GM23338 (cell line): ENCODE results near the gene MCU. TPM values are rescaled to one million over a fixed set of nuclear protein-coding genes. Genes with fewer than 3 reads are reported as not detected.

Source experiments
- ATAC-seq: fragments of 200-7000 bp; cut with Tn5 transposase; 3 replicates; pipeline ENCODE4 v1.9.1; 2020
- DNase-seq: peaks from one replicate; pipeline ENCODE4 v3.0.0-alpha.2; 2015; ENCODE audit warnings: low spot score
- H2AFZ ChIP-seq: fragments of 200-600 bp; sonication (generic); 2 replicates; pipeline ENCODE4 v1.8.0; 2016; ENCODE audit warnings: antibody characterized with exemption, mild to moderate bottlenecking, moderate library complexity
- H3F3A ChIP-seq: fragments of 200-600 bp; sonication (generic); replicated peaks from 2 replicates; pipeline ENCODE4 v1.8.0; 2017; ENCODE audit warnings: antibody characterized with exemption, mixed run types, low read depth
- H3K27ac ChIP-seq: fragments of 200-600 bp; sonication (generic); 2 replicates; pipeline ENCODE4 v1.6.1; 2016; ENCODE audit warnings: low read depth
- H3K27me3 ChIP-seq: fragments of 200-600 bp; sonication (generic); 2 replicates; pipeline ENCODE4 v1.8.0; 2016; ENCODE audit warnings: mild to moderate bottlenecking, mixed run types, moderate library complexity; ENCODE audit not compliant: insufficient read depth
- H3K36me3 ChIP-seq: fragments of 200-600 bp; sonication (generic); 2 replicates; pipeline ENCODE4 v1.8.0; 2016; ENCODE audit warnings: mild to moderate bottlenecking; ENCODE audit not compliant: insufficient read depth
- H3K4me1 ChIP-seq: fragments of 200-600 bp; sonication (generic); 2 replicates; pipeline ENCODE4 v1.8.0; 2016; ENCODE audit warnings: mild to moderate bottlenecking, moderate library complexity; ENCODE audit not compliant: insufficient read depth
- H3K4me2 ChIP-seq: fragments of 200-600 bp; sonication (generic); 2 replicates; pipeline ENCODE4 v1.7.1; 2017; ENCODE audit warnings: mixed run types
- H3K4me3 ChIP-seq: fragments of 200-600 bp; sonication (generic); 2 replicates; pipeline ENCODE4 v1.6.1; 2016; ENCODE audit warnings: mixed run types
- H3K79me2 ChIP-seq: fragments of 200-600 bp; sonication (generic); replicated peaks from 2 replicates; pipeline ENCODE4 v1.8.0; 2017; ENCODE audit warnings: mild to moderate bottlenecking; ENCODE audit not compliant: insufficient read depth
- H3K9me2 ChIP-seq: fragments of 200-600 bp; sonication (generic); 2 replicates; pipeline ENCODE4 v1.8.0; 2017; ENCODE audit not compliant: insufficient read depth
- H4K20me1 ChIP-seq: fragments of 200-600 bp; sonication (generic); replicated peaks from 2 replicates; pipeline ENCODE4 v1.8.0; 2017; ENCODE audit warnings: mild to moderate bottlenecking; ENCODE audit not compliant: insufficient read depth
- H3K27ac Mint-ChIP-seq: 2 replicates; pipeline ENCODE4 v1.8.0; 2020; ENCODE audit warnings: inconsistent platforms, mild to moderate bottlenecking, moderate library complexity, mixed read lengths
- H3K27me3 Mint-ChIP-seq: 3 replicates; pipeline ENCODE4 v1.8.0; 2022; ENCODE audit warnings: low read depth, mild to moderate bottlenecking, moderate library complexity, mixed read lengths, inconsistent platforms; ENCODE audit not compliant: insufficient read depth, poor library complexity
- H3K36me3 Mint-ChIP-seq: 3 replicates; pipeline ENCODE4 v1.8.0; 2021; ENCODE audit warnings: low read depth, mild to moderate bottlenecking, inconsistent platforms, moderate library complexity, mixed read lengths
- H3K4me1 Mint-ChIP-seq: 3 replicates; pipeline ENCODE4 v1.8.0; 2020; ENCODE audit warnings: mild to moderate bottlenecking, inconsistent platforms, mixed read lengths
- H3K4me3 Mint-ChIP-seq: 3 replicates; pipeline ENCODE4 v1.8.0; 2021; ENCODE audit warnings: moderate library complexity, mild to moderate bottlenecking, inconsistent platforms, mixed read lengths
- H3K9me3 Mint-ChIP-seq: 3 replicates; pipeline ENCODE4 v1.8.0; 2020; ENCODE audit warnings: moderate library complexity, mild to moderate bottlenecking, inconsistent platforms, mixed read lengths
- CREB1 ChIP-seq: fragments of 250-450 bp; sonication (Bioruptor Pico); IDR thresholded peaks from 2 replicates; pipeline ENCODE4 v1.5.0; 2020; ENCODE audit warnings: low read depth, mild to moderate bottlenecking, moderate library complexity
- CTCF ChIP-seq, 2 experiments: fragments of 200-600 bp in 1 of 2; sonication (generic) in 1 of 2; conservative IDR thresholded peaks; 2 replicates each; pipeline versions ENCODE4 v1.5.1 to v1.6.1; 2016 to 2017; ENCODE audit warnings: antibody characterized with exemption in 2 of 2, low read depth in 2 of 2, mild to moderate bottlenecking in 2 of 2, moderate library complexity in 1 of 2
- ETS1 ChIP-seq: IDR thresholded peaks from 2 replicates; pipeline ENCODE4 v1.6.1; 2016; ENCODE audit warnings: antibody characterized with exemption
- EZH2 ChIP-seq: fragments of 200-600 bp; sonication (generic); IDR thresholded peaks from one replicate; pipeline ENCODE4 v1.8.0; 2017; ENCODE audit warnings: antibody characterized with exemption, mild to moderate bottlenecking, low read depth; ENCODE audit not compliant: unreplicated experiment
- EZH2phosphoT487 ChIP-seq: fragments of 200-600 bp; sonication (generic); IDR thresholded peaks from one replicate; pipeline ENCODE4 v1.8.1; 2018; ENCODE audit warnings: antibody characterized with exemption; ENCODE audit not compliant: unreplicated experiment
- JUNB ChIP-seq: IDR thresholded peaks from one replicate; pipeline ENCODE4 v1.6.1; 2016; ENCODE audit warnings: antibody characterized with exemption; ENCODE audit not compliant: unreplicated experiment
- NANOG ChIP-seq: IDR thresholded peaks from 2 replicates; pipeline ENCODE4 v1.6.1; 2016; ENCODE audit warnings: antibody characterized with exemption, borderline replicate concordance
- POLR2AphosphoS5 ChIP-seq: IDR thresholded peaks from 2 replicates; pipeline ENCODE4 v1.6.1; 2016; ENCODE audit warnings: antibody characterized with exemption, low read depth
- REST ChIP-seq: IDR thresholded peaks from one replicate; pipeline ENCODE4 v1.6.1; 2018; ENCODE audit warnings: antibody characterized with exemption; ENCODE audit not compliant: unreplicated experiment
- STAT1 ChIP-seq: IDR thresholded peaks from one replicate; pipeline ENCODE4 v1.6.1; 2016; ENCODE audit warnings: antibody characterized with exemption; ENCODE audit not compliant: unreplicated experiment
- ZNF114 ChIP-seq: fragments of 250-450 bp; sonication (Bioruptor Pico); IDR thresholded peaks from 2 replicates; pipeline ENCODE4 v1.5.0; 2020; ENCODE audit warnings: mild to moderate bottlenecking, moderate library complexity
- ZNF331 ChIP-seq: fragments of 250-450 bp; sonication (Bioruptor Pico); IDR thresholded peaks from 2 replicates; pipeline ENCODE4 v1.5.0; 2020; ENCODE audit warnings: low read depth, mild to moderate bottlenecking, moderate library complexity
- ZNF462 ChIP-seq: fragments of 250-450 bp; sonication (Bioruptor Pico); IDR thresholded peaks from 2 replicates; pipeline ENCODE4 v1.5.0; 2020; ENCODE audit warnings: mild to moderate bottlenecking, moderate library complexity
- polyA plus RNA-seq: library from polyadenylated mRNA; unstranded; fragments of >200 nt; fragmentation: Nextera tagmentation; extraction: Ambion mirVana; gene quantifications from 2 replicates; pipeline ENCODE4 v1.2.1, GENCODE V29; 2016
- total RNA-seq: library from RNA; depleted of rRNA; stranded (reverse); fragments of >200 nt; shearing (Covaris generic); gene quantifications from 2 replicates; pipeline ENCODE4 v1.2.3, GENCODE V29; 2014

MCU gene
- total and polyA plus RNA-seq, 2 experiments from 2014 or later: 41.8 to 68.2 TPM

GRCh38 chr10:72855790-72856189, 163.8 kb downstream of the MCU start:
- no peaks in the 10 kb centered on the region for H4K20me1 ChIP-seq
- H3F3A ChIP-seq: no peaks in the 10 kb centered on the region
- no peak for ATAC-seq
- H3K4me3 Mint-ChIP-seq: no peak overlapping the region
- no peaks in the 10 kb centered on the region for H3K4me1 Mint-ChIP-seq
- no peaks in the 10 kb centered on the region for H3K36me3 ChIP-seq
- no peak overlapping the region for H3K27ac ChIP-seq
- no peak overlapping the region for H3K4me3 ChIP-seq
- no peak overlapping the region for H3K27ac Mint-ChIP-seq
- TF ChIP-seq ETS1: no peak
- no peak for TF ChIP-seq ZNF114 (CRISPR knock-in tag)
- no peak for TF ChIP-seq EZH2phosphoT487
- TF ChIP-seq JUNB: no peak
- TF ChIP-seq CREB1 (CRISPR knock-in tag): no peak
- no peak for TF ChIP-seq ZNF462 (CRISPR knock-in tag)
- no peak for TF ChIP-seq CTCF (conservative IDR thresholded peaks at IDR 0.05; ENCODE audit: low read depth in 2 of 2)
- no peak for TF ChIP-seq STAT1
- TF ChIP-seq ZNF331 (CRISPR knock-in tag): no peak
- no peak for TF ChIP-seq NANOG
- TF ChIP-seq EZH2: no peak
- no peak for TF ChIP-seq POLR2AphosphoS5
- no peak for TF ChIP-seq REST
- H3K4me2 ChIP-seq: no peak overlapping the region
- H2AFZ ChIP-seq: no peak overlapping the region
- H3K36me3 Mint-ChIP-seq: peaks cover 14% of the 10 kb centered on the region; the same call in 2 of the 3 replicates
- no peak for DNase-seq
- H3K4me1 ChIP-seq: no peaks in the 10 kb centered on the region
- H3K9me3 Mint-ChIP-seq: peaks cover 19% of the 10 kb centered on the region
- H3K27me3 ChIP-seq: no peaks in the 10 kb centered on the region
- no peaks in the 10 kb centered on the region for H3K79me2 ChIP-seq
- H3K27me3 Mint-ChIP-seq: no peaks in the 10 kb centered on the region
- H3K9me2 ChIP-seq: no peaks in the 10 kb centered on the region
